Stimulated activated CD4-positive, alpha-beta T cell treated with anti-CD3 and anti-CD28 coated beads, Interleukin-15, amount 100 ng/mL, for 48 hours (primary cell): ENCODE measurements around the gene GFRA1.
"Not testable (repeated sequence)": the region's sequence is repeated elsewhere in the genome, so short reads cannot be mapped to it uniquely, and the experiment has no call there.

Experiments
- DNase-seq, 2 donors: peaks; one replicate each; pipeline ENCODE4 v3.0.0-alpha.2; 2020; ENCODE audit warnings: low read depth in 2 of 2

The GFRA1 gene

GRCh38 chr10:116197946-116198675 lies 74.9 kb downstream of the GFRA1 start:
- no peak for DNase-seq

GRCh38 chr10:116195583-116195982 lies 77.4 kb downstream of the GFRA1 start:
- DNase-seq = no peak

GRCh38 chr10:116195039-116195438 lies 78.0 kb downstream of the GFRA1 start:
- DNase-seq = no peak

GRCh38 chr10:116194061-116194460 lies 78.9 kb downstream of the GFRA1 start:
- no peak for DNase-seq

GRCh38 chr10:116190883-116191282 lies 82.1 kb downstream of the GFRA1 start:
- DNase-seq = no peak

GRCh38 chr10:116186273-116186672 lies 86.7 kb downstream of the GFRA1 start:
- no peak for DNase-seq

- no peak for DNase-seq
Observed at GRCh38 chr10:116185199-116185867, 87.7 kb downstream of the GFRA1 start.

- no peak for DNase-seq
Observed at GRCh38 chr10:116184512-116184794, 88.6 kb downstream of the GFRA1 start.

GRCh38 chr10:116183733-116184511 lies 89.1 kb downstream of the GFRA1 start:
- no peak for DNase-seq

- no peak for DNase-seq
Observed at GRCh38 chr10:116182426-116182825, 90.6 kb downstream of the GFRA1 start.

GRCh38 chr10:116178086-116178605 lies 94.9 kb downstream of the GFRA1 start:
- DNase-seq = no peak

GRCh38 chr10:116175231-116175630 lies 97.8 kb downstream of the GFRA1 start:
- no peak for DNase-seq

GRCh38 chr10:116171505-116171904 lies 101.5 kb downstream of the GFRA1 start:
- DNase-seq = no peak

GRCh38 chr10:116170815-116171250 lies 102.2 kb downstream of the GFRA1 start:
- DNase-seq = no peak

- DNase-seq = no peak
Observed at GRCh38 chr10:116169782-116170445, 103.1 kb downstream of the GFRA1 start.

GRCh38 chr10:116168745-116169144 lies 104.3 kb downstream of the GFRA1 start:
- no peak for DNase-seq

- no peak for DNase-seq
Observed at GRCh38 chr10:116168329-116168728, 104.7 kb downstream of the GFRA1 start.

GRCh38 chr10:116165941-116166340 lies 107.1 kb downstream of the GFRA1 start:
- not testable (repeated sequence) for DNase-seq

- DNase-seq = no peak
Observed at GRCh38 chr10:116164291-116164690, 108.7 kb downstream of the GFRA1 start.

- no peak for DNase-seq
Observed at GRCh38 chr10:116163333-116164131, 109.5 kb downstream of the GFRA1 start.

GRCh38 chr10:116162851-116163250 lies 110.2 kb downstream of the GFRA1 start:
- DNase-seq = no peak
